Bronchial epithelial cell (primary cell): ENCODE results near the gene LRRC8D. TPM values are rescaled to one million over a fixed set of nuclear protein-coding genes. Genes with fewer than 3 reads are reported as not detected.

Source experiments
- DNase-seq: peaks from one replicate; pipeline ENCODE4 v3.0.0-alpha.2; 2010; ENCODE audit warnings: low read depth
- FAIRE-seq: peaks from 2 replicates; lab custom pipeline; 2011; peaks lifted over from hg19 to GRCh38; lab: Jason Lieb, UNC
- H3K27me3 ChIP-seq: 2 replicates; pipeline ENCODE4 v1.5.1; 2011; ENCODE audit warnings: low read length; ENCODE audit not compliant: control insufficient read depth, insufficient read depth
- H3K36me3 ChIP-seq: 2 replicates; pipeline ENCODE4 v1.5.1; 2011; ENCODE audit warnings: low read length; ENCODE audit not compliant: control insufficient read depth, insufficient read depth
- H3K4me3 ChIP-seq: 2 replicates; pipeline ENCODE4 v1.5.1; 2011; ENCODE audit warnings: mild to moderate bottlenecking, low read depth, low read length, control low read depth
- total RNA-seq: library from RNA; depleted of rRNA; stranded (reverse); fragments of >200 nt; gene quantifications from 2 replicates; pipeline ENCODE4 v1.2.1, GENCODE V29; 2014
- TF ChIP-seq, protein P1 (sequence below): IDR thresholded peaks from 2 replicates; pipeline ENCODE4 v1.5.1; 2011; ENCODE audit warnings: mild to moderate bottlenecking, moderate library complexity, low read length, control low read depth, inconsistent platforms; ENCODE audit not compliant: insufficient read depth, severe bottlenecking

The LRRC8D gene
- total RNA-seq, 1 donor from 2014 or later, result 35.8 TPM

GRCh38 chr1:89962742-89963075 lies 141.9 kb downstream of the LRRC8D start:
- TF ChIP-seq, protein P1, sequence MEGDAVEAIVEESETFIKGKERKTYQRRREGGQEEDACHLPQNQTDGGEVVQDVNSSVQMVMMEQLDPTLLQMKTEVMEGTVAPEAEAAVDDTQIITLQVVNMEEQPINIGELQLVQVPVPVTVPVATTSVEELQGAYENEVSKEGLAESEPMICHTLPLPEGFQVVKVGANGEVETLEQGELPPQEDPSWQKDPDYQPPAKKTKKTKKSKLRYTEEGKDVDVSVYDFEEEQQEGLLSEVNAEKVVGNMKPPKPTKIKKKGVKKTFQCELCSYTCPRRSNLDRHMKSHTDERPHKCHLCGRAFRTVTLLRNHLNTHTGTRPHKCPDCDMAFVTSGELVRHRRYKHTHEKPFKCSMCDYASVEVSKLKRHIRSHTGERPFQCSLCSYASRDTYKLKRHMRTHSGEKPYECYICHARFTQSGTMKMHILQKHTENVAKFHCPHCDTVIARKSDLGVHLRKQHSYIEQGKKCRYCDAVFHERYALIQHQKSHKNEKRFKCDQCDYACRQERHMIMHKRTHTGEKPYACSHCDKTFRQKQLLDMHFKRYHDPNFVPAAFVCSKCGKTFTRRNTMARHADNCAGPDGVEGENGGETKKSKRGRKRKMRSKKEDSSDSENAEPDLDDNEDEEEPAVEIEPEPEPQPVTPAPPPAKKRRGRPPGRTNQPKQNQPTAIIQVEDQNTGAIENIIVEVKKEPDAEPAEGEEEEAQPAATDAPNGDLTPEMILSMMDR, result no peak
- no peak for DNase-seq
- no peaks in the 10 kb centered on the region for H3K36me3 ChIP-seq
- no peak for FAIRE-seq
- H3K27me3 ChIP-seq, result no peaks in the 10 kb centered on the region
- H3K4me3 ChIP-seq, result no peak overlapping the region

- DNase-seq (no peak), FAIRE-seq (no peak)
- TF ChIP-seq, protein P1, result no peak
- no peaks in the 10 kb centered on the region for H3K36me3 ChIP-seq
- H3K27me3 ChIP-seq, result no peaks in the 10 kb centered on the region
- no peak overlapping the region for H3K4me3 ChIP-seq
Observed at GRCh38 chr1:89965193-89965768, 144.4 kb downstream of the LRRC8D start.

GRCh38 chr1:89966656-89967055 lies 145.8 kb downstream of the LRRC8D start:
- TF ChIP-seq, protein P1, result no peak
- DNase-seq (no peak), FAIRE-seq (peak; percentile 64)
- Histone ChIP-seq H3K27me3 (no peaks in the 10 kb centered on the region), H3K4me3 (no peak overlapping the region), H3K36me3 (no peaks in the 10 kb centered on the region)

- H3K4me3 ChIP-seq, result no peak overlapping the region
- H3K36me3 ChIP-seq, result no peaks in the 10 kb centered on the region
- H3K27me3 ChIP-seq, result no peaks in the 10 kb centered on the region
- FAIRE-seq (no peak), DNase-seq (peak; percentile 59)
- TF ChIP-seq, protein P1, result no peak
Observed at GRCh38 chr1:89971600-89971999, 150.8 kb downstream of the LRRC8D start.

DNA sequence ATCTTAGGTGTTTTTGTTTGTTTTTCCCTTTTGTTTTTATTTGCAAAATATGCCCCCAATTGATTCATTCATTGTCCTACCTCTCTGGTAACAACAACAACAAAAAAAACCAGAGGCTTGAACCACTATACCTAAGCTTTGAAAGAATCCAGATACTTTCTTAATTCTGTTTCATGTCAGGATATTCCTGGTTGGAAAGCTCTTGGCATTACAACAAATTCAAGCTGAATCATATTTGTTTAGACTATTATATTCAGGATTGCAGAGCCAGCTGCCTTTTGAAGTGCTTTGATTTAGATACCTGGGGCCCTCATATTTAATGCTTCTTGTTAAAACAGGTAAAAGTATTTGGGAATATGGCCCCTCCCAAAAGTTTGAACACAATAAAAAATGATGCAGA lies 151.2 kb downstream of the LRRC8D start:
- H3K4me3 ChIP-seq, result no peak overlapping the region
- H3K27me3 ChIP-seq, result no peaks in the 10 kb centered on the region
- DNase-seq, result no peak
- TF ChIP-seq, protein P1, result no peak
- no peak for FAIRE-seq
- H3K36me3 ChIP-seq, result no peaks in the 10 kb centered on the region

GRCh38 chr1:89973471-89974127 lies 152.8 kb downstream of the LRRC8D start:
- no peaks in the 10 kb centered on the region for H3K36me3 ChIP-seq
- DNase-seq (no peak), FAIRE-seq (no peak)
- H3K27me3 ChIP-seq, result no peaks in the 10 kb centered on the region
- TF ChIP-seq, protein P1, result no peak
- no peak overlapping the region for H3K4me3 ChIP-seq
